Measurements from ENCODE around the gene FAM222B.
A peak's percentile ranks its signal among the peaks of the same experiment; 100 is the strongest.

FAM222B gene

GRCh38 chr17:28725166-28725659, 117.4 kb downstream of the FAM222B start:
- TF ChIP-seq CTCF (IDR thresholded peaks at IDR 0.05): no peak; the same call in 1 of the 2 replicates

- no peak for TF ChIP-seq CTCF (IDR thresholded peaks at IDR 0.05)
Observed at GRCh38 chr17:28724500-28725165, 118.0 kb downstream of the FAM222B start.

GRCh38 chr17:28723159-28723835, 119.3 kb downstream of the FAM222B start:
- TF ChIP-seq CTCF (IDR thresholded peaks at IDR 0.05): no peak

GRCh38 chr17:28722417-28723158, 120.0 kb downstream of the FAM222B start:
- TF ChIP-seq CTCF (IDR thresholded peaks at IDR 0.05): no peak

- TF ChIP-seq CTCF (IDR thresholded peaks at IDR 0.05): peak; percentile 31
Observed at GRCh38 chr17:28720247-28720996, 122.2 kb downstream of the FAM222B start.

- TF ChIP-seq CTCF (IDR thresholded peaks at IDR 0.05): no peak
Observed at GRCh38 chr17:28719021-28719433, 123.6 kb downstream of the FAM222B start.

Measured in LNCAP (cell line).